AG10803 (cell line): ENCODE measurements around the gene THSD7A.

Source experiments
- DNase-seq: peaks from one replicate; pipeline ENCODE4 v3.0.0; 2010; ENCODE audit warnings: low read depth
- H3K4me3 ChIP-seq: 2 replicates; pipeline ENCODE4 v1.5.1; 2011; ENCODE audit warnings: mild to moderate bottlenecking, low read length, control low read depth
- CTCF ChIP-seq: conservative IDR thresholded peaks from 2 replicates; pipeline ENCODE4 v1.5.1; 2011; ENCODE audit warnings: mild to moderate bottlenecking, low read length, control low read depth, inconsistent platforms

Gene THSD7A

GRCh38 chr7:11667071-11667809 lies 164.8 kb downstream of the THSD7A start:
- no peak for DNase-seq
- no peak for TF ChIP-seq CTCF
- H3K4me3 ChIP-seq, result no peak overlapping the region

DNA sequence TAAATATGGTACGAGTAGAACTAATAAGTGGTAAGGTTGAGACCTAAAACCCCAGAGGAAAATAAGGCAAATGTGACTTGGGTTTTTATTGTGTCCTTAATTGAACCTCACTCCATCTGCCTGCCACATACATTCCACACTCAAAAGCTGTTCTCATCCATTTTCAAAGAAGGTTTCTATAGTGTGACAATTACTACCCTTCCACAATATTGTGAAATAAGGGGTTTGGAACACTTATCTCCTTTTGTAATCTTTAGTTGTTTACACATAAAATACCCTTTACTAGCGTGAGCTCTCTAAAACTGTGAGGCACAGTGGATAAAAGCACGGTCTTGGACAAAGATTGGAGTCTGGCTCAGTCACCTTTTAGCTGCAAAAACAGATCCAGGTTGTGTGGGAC lies 166.6 kb downstream of the THSD7A start:
- no peak overlapping the region for H3K4me3 ChIP-seq
- TF ChIP-seq CTCF, result no peak
- no peak for DNase-seq

- H3K4me3 ChIP-seq, result no peak overlapping the region
- TF ChIP-seq CTCF, result no peak
- DNase-seq, result no peak
Measured at GRCh38 chr7:11655642-11656041, 176.4 kb downstream of the THSD7A start.

DNA sequence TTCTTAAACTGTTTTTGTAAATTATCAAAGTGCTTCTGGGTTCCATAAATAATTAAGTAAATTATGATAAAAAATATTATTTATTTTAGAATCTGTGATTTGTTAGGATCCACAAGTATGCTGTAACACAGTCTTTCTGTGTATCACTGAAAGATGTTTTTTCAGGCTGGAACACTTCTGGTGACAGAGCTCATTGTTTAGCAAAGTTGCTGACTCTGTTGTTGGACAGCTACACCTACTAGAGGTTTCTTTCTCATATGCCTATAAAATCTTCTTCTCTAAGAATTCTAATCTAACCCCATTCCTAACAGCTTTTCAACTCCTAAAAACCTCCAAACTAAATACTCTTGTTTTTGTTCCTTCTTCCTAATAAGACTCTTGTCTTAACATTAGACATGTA lies 176.8 kb downstream of the THSD7A start:
- TF ChIP-seq CTCF, result no peak
- no peak overlapping the region for H3K4me3 ChIP-seq
- DNase-seq, result no peak

GRCh38 chr7:11650500-11650899 lies 181.5 kb downstream of the THSD7A start:
- no peak for TF ChIP-seq CTCF
- no peak overlapping the region for H3K4me3 ChIP-seq
- DNase-seq, result no peak

GRCh38 chr7:11650030-11650429 lies 182.0 kb downstream of the THSD7A start:
- DNase-seq, result no peak
- no peak for TF ChIP-seq CTCF
- H3K4me3 ChIP-seq, result no peak overlapping the region

GRCh38 chr7:11648980-11649379 lies 183.0 kb downstream of the THSD7A start:
- DNase-seq, result no peak
- no peak overlapping the region for H3K4me3 ChIP-seq
- no peak for TF ChIP-seq CTCF
